IMR-90 (cell line): ENCODE measurements around the gene D2HGDH. TPM values are rescaled to one million over a fixed set of nuclear protein-coding genes. Genes with fewer than 3 reads are reported as not detected.

ENCODE experiments used
- ATAC-seq: fragments of 200-7000 bp; cut with Tn5 transposase; 2 replicates; pipeline ENCODE4 v1.9.1; 2020; ENCODE audit warnings: low read depth, mild to moderate bottlenecking, moderate library complexity
- BruUV-seq: library from RNA; stranded (reverse); fragments of 400-500 nt; replicated peaks from 2 replicates; lab custom pipeline; 2021; lab: Mats Ljungman, UMichigan
- CTCF ChIA-PET: fragments of 300-600 bp; formaldehyde crosslinking; extraction: SDS; loops from one replicate; lab custom pipeline; 2021; ENCODE audit warnings: antibody characterized with exemption; lab: Yijun Ruan, JAX
- POLR2A ChIA-PET: fragments of 300-600 bp; sonication (Branson Sonifier 250); formaldehyde crosslinking; loops from one replicate; lab custom pipeline; 2022; ENCODE audit warnings: antibody characterized with exemption; ENCODE audit not compliant: unreplicated experiment; lab: Charles Lee
- DNase-seq: peaks from one replicate; pipeline ENCODE4 v3.0.0; 2013
- H2AFZ ChIP-seq: replicated peaks from 2 replicates; pipeline ENCODE3; 2013; ENCODE audit warnings: low read length, mild to moderate bottlenecking; ENCODE audit not compliant: poor library complexity
- H2AK5ac ChIP-seq: 2 replicates; pipeline ENCODE4 v1.6.1; 2013; ENCODE audit warnings: low read depth, low read length, inconsistent platforms
- H2AK9ac ChIP-seq: replicated peaks from 2 replicates; pipeline ENCODE3; 2013; ENCODE audit warnings: mild to moderate bottlenecking, low read depth, low read length, moderate library complexity; ENCODE audit not compliant: poor library complexity
- H2BK120ac ChIP-seq: 2 replicates; pipeline ENCODE4 v1.6.1; 2013; ENCODE audit warnings: low read depth, low read length, inconsistent platforms
- H2BK15ac ChIP-seq: 3 replicates; pipeline ENCODE4 v1.6.1; 2013; ENCODE audit warnings: low read depth, low read length, inconsistent platforms
- H2BK20ac ChIP-seq: 2 replicates; pipeline ENCODE4 v1.6.1; 2013; ENCODE audit warnings: low read depth, mild to moderate bottlenecking, inconsistent platforms, low read length, moderate library complexity
- H2BK5ac ChIP-seq: 2 replicates; pipeline ENCODE4 v1.6.1; 2013; ENCODE audit warnings: mild to moderate bottlenecking, low read depth, low read length, inconsistent platforms; ENCODE audit not compliant: poor library complexity, severe bottlenecking
- H3K14ac ChIP-seq: replicated peaks from 2 replicates; pipeline ENCODE4 v1.6.1; 2013; ENCODE audit warnings: low read depth, low read length, inconsistent platforms
- H3K18ac ChIP-seq: 2 replicates; pipeline ENCODE4 v1.6.1; 2013; ENCODE audit warnings: low read depth, low read length, control low read depth
- H3K23ac ChIP-seq: 2 replicates; pipeline ENCODE4 v1.6.1; 2013; ENCODE audit warnings: low read depth, low read length, inconsistent platforms
- H3K27ac ChIP-seq: 2 replicates; pipeline ENCODE4 v1.5.1; 2013; ENCODE audit warnings: mild to moderate bottlenecking, control low read depth, low read length; ENCODE audit not compliant: insufficient read depth
- H3K27me3 ChIP-seq: 2 replicates; pipeline ENCODE4 v1.6.1; 2013; ENCODE audit warnings: low read length; ENCODE audit not compliant: control insufficient read depth, insufficient read depth
- H3K36me3 ChIP-seq: 2 replicates; pipeline ENCODE4 v1.6.1; 2013; ENCODE audit warnings: low read length, mixed read lengths; ENCODE audit not compliant: control insufficient read depth, insufficient read depth
- H3K4ac ChIP-seq: 2 replicates; pipeline ENCODE4 v1.6.1; 2013; ENCODE audit warnings: low read depth, low read length, inconsistent platforms
- H3K4me1 ChIP-seq: 2 replicates; pipeline ENCODE4 v1.6.1; 2013; ENCODE audit warnings: low read length, mixed read lengths; ENCODE audit not compliant: control insufficient read depth, insufficient read depth
- H3K4me2 ChIP-seq: 2 replicates; pipeline ENCODE4 v1.6.1; 2013; ENCODE audit warnings: low read depth, mild to moderate bottlenecking, control low read depth, low read length, moderate library complexity
- H3K4me3 ChIP-seq: 2 replicates; pipeline ENCODE4 v1.5.1; 2013; ENCODE audit warnings: low read depth, mild to moderate bottlenecking, control low read depth, low read length, moderate library complexity; ENCODE audit not compliant: insufficient read depth
- H3K56ac ChIP-seq: 2 replicates; pipeline ENCODE4 v1.6.1; 2013; ENCODE audit warnings: low read length, inconsistent platforms; ENCODE audit not compliant: insufficient read depth; ENCODE audit errors: extremely low read depth
- H3K79me1 ChIP-seq, 2 experiments: 2 replicates each; pipeline ENCODE4 v1.6.1; 2013; ENCODE audit warnings: low read length in 2 of 2, inconsistent platforms in 1 of 2, low read depth in 1 of 2
- H3K9ac ChIP-seq: 2 replicates; pipeline ENCODE4 v1.6.1; 2013; ENCODE audit warnings: low read depth, low read length, control low read depth
- H3K9me1 ChIP-seq: 2 replicates; pipeline ENCODE4 v1.6.1; 2013; ENCODE audit warnings: low read length, inconsistent platforms; ENCODE audit not compliant: insufficient read depth
- H3K9me3 ChIP-seq: 2 replicates; pipeline ENCODE4 v1.6.1; 2013; ENCODE audit warnings: low read length; ENCODE audit not compliant: control insufficient read depth, insufficient read depth
- H4K20me1 ChIP-seq: 2 replicates; pipeline ENCODE4 v1.6.1; 2013; ENCODE audit warnings: low read length, inconsistent platforms; ENCODE audit not compliant: insufficient read depth
- H4K5ac ChIP-seq: 2 replicates; pipeline ENCODE4 v1.6.1; 2013; ENCODE audit warnings: mild to moderate bottlenecking, low read depth, low read length, control low read depth
- H4K8ac ChIP-seq, 2 experiments: 2 replicates each; pipeline ENCODE4 v1.6.1; 2013; ENCODE audit warnings: low read depth in 2 of 2, low read length in 2 of 2, control low read depth in 1 of 2, inconsistent platforms in 1 of 2
- H4K91ac ChIP-seq: 2 replicates; pipeline ENCODE4 v1.6.1; 2013; ENCODE audit warnings: low read depth, low read length, inconsistent platforms; ENCODE audit not compliant: insufficient read depth
- CEBPB ChIP-seq: IDR thresholded peaks from 2 replicates; pipeline ENCODE4 v1.6.1; 2012; ENCODE audit warnings: low read depth, low read length, improper control_type of control experiment
- MAFK ChIP-seq: IDR thresholded peaks from 2 replicates; pipeline ENCODE4 v1.6.1; 2012; ENCODE audit warnings: low read depth, low read length, improper control_type of control experiment
- POLR2A ChIP-seq: IDR thresholded peaks from 2 replicates; pipeline ENCODE4 v1.6.1; 2012; ENCODE audit warnings: mild to moderate bottlenecking, low read depth, low read length
- WGBS, 2 experiments: methylation state at CpG; one replicate each; pipeline versions ENCODE4 v1.1.5 to v1.1.7; 2013; ENCODE audit warnings: missing lambda C conversion rate in 2 of 2; ENCODE audit not compliant: insufficient read length in 1 of 2; ENCODE audit errors: extremely low coverage in 2 of 2; 5-methylcytosine and 5-hydroxymethylcytosine counted together
- dilution Hi-C: fragments of 300-500 bp; cut with HindIII; formaldehyde crosslinking; loops from one replicate; pipeline ENCODE4 v1.14.3; 2018; ENCODE audit warnings: low sequenced_read_pairs; ENCODE audit not compliant: unreplicated experiment
- in situ Hi-C: fragments of 300-500 bp; cut with MboI; formaldehyde crosslinking; loops from 3 replicates; pipeline ENCODE4 v1.14.3; 2019; ENCODE audit warnings: low sequenced_read_pairs, inconsistent platforms, mixed read lengths
- intact Hi-C: fragments of 100-400 bp; cut with micrococcal nuclease; formaldehyde crosslinking; loops from 2 replicates; pipeline ENCODE4 v1.10.0; 2022
- polyA plus RNA-seq, 3 experiments: library from polyadenylated mRNA; depleted of rRNA; stranded (reverse); fragments of >200 nt; gene quantifications; 2 replicates each; pipeline ENCODE4 v1.2.3, GENCODE V29; 2012; ENCODE audit warnings: low replicate concordance in 1 of 3
- total RNA-seq: library from RNA; depleted of rRNA; stranded (reverse); fragments of >200 nt; gene quantifications from 2 replicates; pipeline ENCODE4 v1.2.3, GENCODE V29; 2012
- TF ChIP-seq, protein P1 (sequence below): fragments of 150-350 bp; IDR thresholded peaks from 2 replicates; pipeline ENCODE4 v1.6.1; 2017; ENCODE audit warnings: mild to moderate bottlenecking, antibody characterized with exemption, low read length, low read depth

D2HGDH gene
- total and polyA plus RNA-seq, 2 of the 4 experiments (the other 2 are of a cell fraction): 6.3 to 22.1 TPM

DNA sequence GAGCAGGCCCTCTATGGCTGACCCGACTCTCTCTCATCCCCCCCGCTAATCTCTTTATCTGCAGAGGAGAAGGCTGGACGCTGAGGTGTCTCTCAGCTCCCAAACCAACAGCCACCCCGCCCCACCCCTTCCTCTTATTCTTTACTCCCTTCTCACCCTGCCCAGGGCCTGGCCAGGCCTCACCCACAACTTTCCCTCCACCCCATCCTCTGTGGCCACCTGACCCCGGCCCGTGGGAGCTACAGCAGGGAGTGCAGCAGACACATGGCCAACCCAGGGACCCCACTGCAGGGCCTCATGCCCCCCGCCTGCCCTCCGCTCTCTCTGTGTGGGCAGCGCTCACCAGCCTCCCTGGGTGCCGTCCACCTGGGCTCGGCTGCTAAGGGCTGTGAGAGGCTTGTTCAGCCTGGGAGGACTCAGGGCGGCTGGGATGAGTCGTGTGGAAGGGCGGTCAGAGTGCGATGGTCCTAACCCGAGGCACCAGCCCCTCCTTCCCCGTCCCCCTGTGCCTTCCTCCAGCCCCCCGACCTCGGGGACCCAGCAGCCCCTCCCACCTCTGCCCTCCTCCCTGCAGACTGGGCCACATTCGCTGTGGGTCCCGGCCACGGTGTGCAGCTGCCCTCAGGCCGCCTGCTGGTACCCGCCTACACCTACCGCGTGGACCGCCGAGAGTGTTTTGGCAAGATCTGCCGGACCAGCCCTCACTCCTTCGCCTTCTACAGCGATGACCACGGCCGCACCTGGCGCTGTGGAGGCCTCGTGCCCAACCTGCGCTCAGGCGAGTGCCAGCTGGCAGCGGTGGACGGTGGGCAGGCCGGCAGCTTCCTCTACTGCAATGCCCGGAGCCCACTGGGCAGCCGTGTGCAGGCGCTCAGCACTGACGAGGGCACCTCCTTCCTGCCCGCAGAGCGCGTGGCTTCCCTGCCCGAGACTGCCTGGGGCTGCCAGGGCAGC is 81.3 kb downstream of the D2HGDH start:
- H4K20me1 ChIP-seq: no peaks in the 10 kb centered on the region; the same call in 1 of the 2 replicates
- in situ Hi-C loops (no loop called here), intact Hi-C loops (no loop called here), dilution Hi-C loops (no loop called here)
- no peaks in the 10 kb centered on the region for H3K9me3 ChIP-seq
- no peak overlapping the region for H3K4me2 ChIP-seq
- no peak overlapping the region for H3K14ac ChIP-seq
- H2BK20ac ChIP-seq: no peak overlapping the region
- H2BK120ac ChIP-seq: no peak overlapping the region
- WGBS, 2 experiments: 81% methylated on average over 25 of the region's 48 CpGs; no CpG with 5 or more reads in 1 of the 2 experiments
- H3K4ac ChIP-seq: no peak overlapping the region
- no peak overlapping the region for H4K8ac ChIP-seq
- CTCF ChIA-PET: no interaction called here
- BruUV-seq: no TSS peak
- H2AFZ ChIP-seq: no peak overlapping the region
- no peak overlapping the region for H3K18ac ChIP-seq
- no peak overlapping the region for H2BK5ac ChIP-seq
- no peak overlapping the region for H3K9ac ChIP-seq
- ATAC-seq (no peak), DNase-seq (no peak)
- H3K56ac ChIP-seq: no peak overlapping the region
- H3K9me1 ChIP-seq: no peaks in the 10 kb centered on the region
- no peak for TF ChIP-seq MAFK
- TF ChIP-seq CEBPB: no peak
- TF ChIP-seq, protein P1, sequence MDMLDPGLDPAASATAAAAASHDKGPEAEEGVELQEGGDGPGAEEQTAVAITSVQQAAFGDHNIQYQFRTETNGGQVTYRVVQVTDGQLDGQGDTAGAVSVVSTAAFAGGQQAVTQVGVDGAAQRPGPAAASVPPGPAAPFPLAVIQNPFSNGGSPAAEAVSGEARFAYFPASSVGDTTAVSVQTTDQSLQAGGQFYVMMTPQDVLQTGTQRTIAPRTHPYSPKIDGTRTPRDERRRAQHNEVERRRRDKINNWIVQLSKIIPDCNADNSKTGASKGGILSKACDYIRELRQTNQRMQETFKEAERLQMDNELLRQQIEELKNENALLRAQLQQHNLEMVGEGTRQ: no peak
- TF ChIP-seq POLR2A: no peak
- H2BK15ac ChIP-seq: no peak overlapping the region
- H2AK5ac ChIP-seq: no peak overlapping the region
- H3K27me3 ChIP-seq: peaks cover 10% of the 10 kb centered on the region; the same call in 1 of the 2 replicates
- H3K23ac ChIP-seq: no peak overlapping the region
- no peaks in the 10 kb centered on the region for H3K36me3 ChIP-seq
- H3K4me3 ChIP-seq: no peak overlapping the region
- POLR2A ChIA-PET: no interaction called here
- H2AK9ac ChIP-seq: no peak overlapping the region
- no peaks in the 10 kb centered on the region for H3K4me1 ChIP-seq
- no peak overlapping the region for H3K27ac ChIP-seq
- H3K79me1 ChIP-seq: no peaks in the 10 kb centered on the region
- no peak overlapping the region for H4K91ac ChIP-seq
- H4K5ac ChIP-seq: no peak overlapping the region
